Endothelial cell of umbilical vein (primary cell): ENCODE data around the gene SNED1. TPM values are rescaled to one million over a fixed set of nuclear protein-coding genes. Genes with fewer than 3 reads are reported as not detected.

Experiments used
- BruUV-seq: library from RNA; stranded (reverse); fragments of 400-500 nt; replicated peaks from 2 replicates; lab custom pipeline; 2021; lab: Mats Ljungman, UMichigan
- CTCF ChIA-PET: fragments of 300-600, 350-600 bp; sonication (Branson Sonifier 250); formaldehyde crosslinking; loops from one replicate; lab custom pipeline; 2021; ENCODE audit warnings: antibody characterized with exemption, inconsistent platforms; lab: Charles Lee
- POLR2A ChIA-PET: fragments of 300-600, 350-600 bp; sonication (Branson Sonifier 250); formaldehyde crosslinking; loops from one replicate; lab custom pipeline; 2021; ENCODE audit warnings: antibody characterized with exemption, inconsistent platforms; lab: Charles Lee
- DNase-seq: peaks from one replicate; pipeline ENCODE4 v3.0.0-alpha.2; 2011; ENCODE audit warnings: low read depth, low spot score
- FAIRE-seq: peaks from 2 replicates; lab custom pipeline; 2011; peaks lifted over from hg19 to GRCh38; lab: Jason Lieb, UNC
- H2AFZ ChIP-seq: 2 replicates; pipeline ENCODE4 v1.6.0; 2012; ENCODE audit warnings: low read depth, low read length, control low read depth, inconsistent platforms
- H3K27ac ChIP-seq: 2 replicates; pipeline ENCODE4 v1.5.1; 2011; ENCODE audit warnings: low read depth, mild to moderate bottlenecking, control low read depth, low read length, moderate library complexity; ENCODE audit not compliant: insufficient read depth
- H3K27me3 ChIP-seq, 2 experiments: 2 replicates each; pipeline versions ENCODE4 v1.6.0 to v1.6.1; 2011; ENCODE audit warnings: low read length in 2 of 2, mixed read lengths in 1 of 2; ENCODE audit not compliant: control insufficient read depth in 2 of 2, insufficient read depth in 2 of 2
- H3K36me3 ChIP-seq, 2 experiments: 2 replicates in 1 of 2; 3 replicates in 1 of 2; pipeline ENCODE4 v1.5.1; 2011; ENCODE audit warnings: low read length in 2 of 2, mild to moderate bottlenecking in 1 of 2, moderate library complexity in 1 of 2; ENCODE audit not compliant: control insufficient read depth in 2 of 2, insufficient read depth in 2 of 2; ENCODE audit errors: extremely low read depth in 1 of 2
- H3K4me1 ChIP-seq: 3 replicates; pipeline ENCODE4 v1.5.1; 2011; ENCODE audit warnings: mild to moderate bottlenecking, low read length; ENCODE audit not compliant: control insufficient read depth, insufficient read depth; ENCODE audit errors: extremely low read depth
- H3K4me2 ChIP-seq: 2 replicates; pipeline ENCODE4 v1.6.1; 2011; ENCODE audit warnings: low read length, control low read depth, mixed read lengths; ENCODE audit not compliant: insufficient read depth
- H3K4me3 ChIP-seq, 3 experiments: fragments of 200-600 bp in 1 of 3; sonication (generic), shearing (Covaris generic) in 1 of 3; replicated peaks in 1 of 3; 2 replicates each; pipeline ENCODE4 v1.5.1; 2011 to 2016; ENCODE audit warnings: control low read depth in 3 of 3, low read length in 3 of 3, mild to moderate bottlenecking in 2 of 3, inconsistent platforms in 1 of 3, low read depth in 1 of 3, moderate library complexity in 1 of 3; ENCODE audit not compliant: insufficient read depth in 1 of 3
- H3K79me2 ChIP-seq: 2 replicates; pipeline ENCODE4 v1.6.0; 2012; ENCODE audit warnings: low read length, inconsistent platforms; ENCODE audit not compliant: control insufficient read depth, insufficient read depth
- H3K9ac ChIP-seq: replicated peaks from 2 replicates; pipeline ENCODE3; 2011; ENCODE audit warnings: low read length, control low read depth; ENCODE audit not compliant: insufficient read depth; ENCODE audit errors: extremely low read depth
- H3K9me1 ChIP-seq: replicated peaks from 3 replicates; pipeline ENCODE4 v1.6.0; 2011; ENCODE audit warnings: mild to moderate bottlenecking, low read length; ENCODE audit not compliant: control insufficient read depth, insufficient read depth; ENCODE audit errors: extremely low read depth
- H3K9me3 ChIP-seq: replicated peaks from 2 replicates; pipeline ENCODE4 v1.5.1; 2012; ENCODE audit warnings: low read length, inconsistent platforms; ENCODE audit not compliant: control insufficient read depth, insufficient read depth
- H4K20me1 ChIP-seq: replicated peaks from 2 replicates; pipeline ENCODE3; 2011; ENCODE audit warnings: mild to moderate bottlenecking, low read length; ENCODE audit not compliant: control insufficient read depth, insufficient read depth; ENCODE audit errors: extremely low read depth
- CTCF ChIP-seq, 2 donors: IDR thresholded peaks; 1 replicate in 1 of 2; 2 replicates in 1 of 2; pipeline ENCODE4 v1.5.1; 2011; ENCODE audit warnings: low read length in 2 of 2, mild to moderate bottlenecking in 2 of 2, moderate library complexity in 2 of 2, control low read depth in 1 of 2, inconsistent platforms in 1 of 2, low read depth in 1 of 2; ENCODE audit not compliant: insufficient read depth in 1 of 2; ENCODE audit errors: extremely low read depth in 1 of 2
- EZH2 ChIP-seq: IDR thresholded peaks from 2 replicates; pipeline ENCODE4 v1.6.1; 2012; ENCODE audit warnings: borderline replicate concordance, low read depth, mild to moderate bottlenecking, moderate library complexity, low read length, inconsistent platforms; ENCODE audit not compliant: severe bottlenecking
- FOS ChIP-seq: IDR thresholded peaks from 2 replicates; pipeline ENCODE4 v1.6.1; 2011; ENCODE audit warnings: mild to moderate bottlenecking, low read length, moderate library complexity, borderline replicate concordance; ENCODE audit not compliant: insufficient read depth
- GATA2 ChIP-seq: IDR thresholded peaks from 2 replicates; pipeline ENCODE4 v1.7.0; 2011; ENCODE audit warnings: low read depth, mild to moderate bottlenecking, moderate library complexity, mixed read lengths, low read length; ENCODE audit not compliant: insufficient read length, insufficient read depth
- JUN ChIP-seq: IDR thresholded peaks from 2 replicates; pipeline ENCODE4 v1.6.1; 2011; ENCODE audit warnings: borderline replicate concordance, low read depth; ENCODE audit not compliant: insufficient read length, insufficient read depth
- MAX ChIP-seq: IDR thresholded peaks from 2 replicates; pipeline ENCODE4 v1.6.1; 2011; ENCODE audit not compliant: insufficient read depth, insufficient read length
- MYC ChIP-seq: IDR thresholded peaks from one replicate; pipeline ENCODE4 v1.6.1; 2011; ENCODE audit warnings: mild to moderate bottlenecking, low read depth, low read length
- POLR2A ChIP-seq: IDR thresholded peaks from 2 replicates; pipeline ENCODE4 v1.6.1; 2012; ENCODE audit warnings: low read depth, mild to moderate bottlenecking, control low read depth, low read length
- POLR2AphosphoS5 ChIP-seq: IDR thresholded peaks from 2 replicates; pipeline ENCODE4 v1.6.1; 2012; ENCODE audit warnings: low read depth, mild to moderate bottlenecking, control low read depth, low read length, moderate library complexity; ENCODE audit not compliant: insufficient read depth
- dilution Hi-C: fragments of 300-500 bp; cut with MboI; formaldehyde crosslinking; loops from one replicate; pipeline ENCODE4 v1.15.0; 2019; ENCODE audit warnings: low sequenced_read_pairs; ENCODE audit not compliant: extremely low pct_ligation_motif_present
- intact Hi-C: fragments of 100-400 bp; cut with micrococcal nuclease; formaldehyde crosslinking; loops from one replicate; pipeline ENCODE4 v1.10.0; 2022
- polyA plus RNA-seq, 4 experiments: library from polyadenylated mRNA; depleted of rRNA in 3 of 4; stranded (reverse) in 3 of 4; unstranded in 1 of 4; fragments of >200 nt; gene quantifications; 2 replicates each; pipeline versions ENCODE4 v1.2.1 to v1.2.3, GENCODE V29; 2011 to 2012; ENCODE audit warnings: missing spikeins in 1 of 4
- total RNA-seq: library from RNA; stranded (reverse); gene quantifications from 2 replicates; pipeline ENCODE4 v1.2.3, GENCODE V29; 2021

SNED1 gene
- total and polyA plus RNA-seq, 2 donors (not counting 3 experiments of a cell fraction or from before 2014, with no cell fraction given) = 14.1 to 17.2 TPM

GRCh38 chr2:241080405-241081189, 82.2 kb downstream of the SNED1 start:
- Histone ChIP-seq H3K4me3 (no peak overlapping the region), H3K27me3 (no peaks in the 10 kb centered on the region), H3K9me3 (no peaks in the 10 kb centered on the region), H4K20me1 (no peaks in the 10 kb centered on the region), H3K4me1 (no peaks in the 10 kb centered on the region), H3K4me2 (no peak overlapping the region), H3K36me3 (no peaks in the 10 kb centered on the region), H3K79me2 (no peaks in the 10 kb centered on the region), H2AFZ (no peak overlapping the region), H3K27ac (no peak overlapping the region), H3K9ac (no peak overlapping the region), H3K9me1 (no peaks in the 10 kb centered on the region)
- TF ChIP-seq MAX (no peak), JUN (no peak), MYC (no peak)
- ChIA-PET POLR2A (no interaction called here), CTCF (no interaction called here)
- FAIRE-seq (no peak), DNase-seq (no peak)
- BruUV-seq = no TSS peak
- dilution Hi-C loops = no loop called here
- intact Hi-C loops = no loop called here

DNA sequence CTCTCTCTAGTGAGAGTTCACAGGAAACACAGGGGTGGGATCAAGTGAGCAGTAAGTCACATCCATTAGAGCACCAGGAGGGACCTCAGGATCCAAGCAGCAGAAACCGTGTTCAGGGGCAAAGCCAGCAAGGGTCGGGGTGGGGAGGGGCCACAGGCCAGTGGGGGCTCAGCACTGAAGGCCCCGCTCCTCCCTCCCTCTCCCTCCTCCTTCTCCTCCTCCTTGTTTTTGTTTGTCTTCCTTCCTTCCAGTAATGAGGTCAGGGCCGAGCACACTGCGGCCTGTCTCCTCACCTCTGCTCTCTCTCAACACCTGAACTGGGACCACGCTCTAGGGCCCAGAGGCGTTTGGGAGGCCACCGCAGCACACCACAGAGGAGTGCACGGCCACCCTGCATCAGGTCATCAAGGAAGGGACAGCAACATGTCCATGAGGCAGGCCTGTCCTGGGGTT, 82.8 kb downstream of the SNED1 start:
- CTCF ChIA-PET = no interaction called here
- dilution Hi-C loops = no loop called here

More for the DNA sequence above, 82.8 kb downstream of the SNED1 start:
- Histone ChIP-seq H3K27me3 (no peaks in the 10 kb centered on the region), H3K9ac (no peak overlapping the region), H3K4me3 (no peak overlapping the region), H2AFZ (no peak overlapping the region), H3K4me2 (no peak overlapping the region), H3K79me2 (no peaks in the 10 kb centered on the region), H3K4me1 (no peaks in the 10 kb centered on the region), H3K27ac (no peak overlapping the region), H4K20me1 (no peaks in the 10 kb centered on the region), H3K9me1 (no peaks in the 10 kb centered on the region), H3K9me3 (no peaks in the 10 kb centered on the region), H3K36me3 (peaks cover 0 to 2% of the 10 kb centered on the region in 2 experiments)
- FAIRE-seq = no peak
- no peak for DNase-seq
- BruUV-seq = no TSS peak
- intact Hi-C loops = no loop called here
- TF ChIP-seq MAX (no peak), POLR2AphosphoS5 (no peak), MYC (no peak), EZH2 (no peak), FOS (no peak), POLR2A (no peak), CTCF (IDR thresholded peaks at IDR 0.05; ENCODE audit: extremely low read depth in 1 of 2, insufficient read depth in 1 of 2, low read depth in 1 of 2, low read length in 2 of 2) (no peak), GATA2 (no peak)
- POLR2A ChIA-PET = no interaction called here
